Ovary (tissue), 9 donors: ENCODE measurements around the gene POP4. TPM values are rescaled to one million over a fixed set of nuclear protein-coding genes. Genes with fewer than 3 reads are reported as not detected.

Experiments
- DNase-seq, 5 donors: peaks; one replicate each; pipeline ENCODE4 v3.0.0-alpha.2; 2019 to 2020
- H3K27ac ChIP-seq, 2 donors: fragments of 200-600 bp; one replicate each; pipeline versions ENCODE4 v1.5.1 to v1.8.0; 2019 to 2022
- H3K27me3 ChIP-seq: fragments of 200-600 bp; one replicate; pipeline ENCODE4 v1.8.0; 2022
- H3K36me3 ChIP-seq: fragments of 200-600 bp; sonication (generic); one replicate; pipeline ENCODE4 v1.5.1; 2019
- H3K4me1 ChIP-seq: one replicate; pipeline ENCODE4 v1.8.1; 2013; ENCODE audit warnings: mild to moderate bottlenecking, moderate library complexity; ENCODE audit not compliant: insufficient read depth
- H3K4me3 ChIP-seq: fragments of 200-600 bp; sonication (generic); one replicate; pipeline ENCODE4 v1.5.1; 2017
- H3K9me3 ChIP-seq, 2 donors: fragments of 200-600 bp in 1 of 2; sonication (generic) in 1 of 2; one replicate each; pipeline versions ENCODE4 v1.5.1 to v1.8.1; 2013 to 2019; ENCODE audit warnings: mild to moderate bottlenecking in 1 of 2, moderate library complexity in 1 of 2
- CTCF ChIP-seq, 3 donors: fragments of 450-650 bp in 2 of 3; fragments of 200-600 bp in 1 of 3; IDR thresholded peaks; one replicate each; pipeline versions ENCODE4 v1.5.1 to v1.8.0; 2016 to 2022; ENCODE audit warnings: antibody characterized with exemption in 3 of 3, mild to moderate bottlenecking in 1 of 3
- EP300 ChIP-seq: sonication (generic); formaldehyde crosslinking; IDR thresholded peaks from one replicate; pipeline ENCODE4 v1.6.1; 2017; ENCODE audit warnings: antibody characterized with exemption
- POLR2A ChIP-seq: fragments of 450-650 bp; IDR thresholded peaks from one replicate; pipeline ENCODE4 v1.6.1; 2017; ENCODE audit warnings: antibody characterized with exemption, mild to moderate bottlenecking, moderate library complexity
- WGBS, 3 donors: extraction: QIAGEN DNeasy Blood & Tissue Kit in 1 of 3; methylation state at CpG; one replicate each; pipeline versions ENCODE4 v1.1.5 to v1.1.7; 2013 to 2017; 5-methylcytosine and 5-hydroxymethylcytosine counted together
- intact Hi-C, 4 donors: fragments of 100-400 bp; cut with DNase I; formaldehyde crosslinking; loops; one replicate each; pipeline versions ENCODE4 v1.11.0 to v1.15.1; 2022 to 2023
- polyA plus RNA-seq, 2 donors: library from polyadenylated mRNA; stranded (reverse); fragments of 200-250 nt in 1 of 2; fragments of 350-450 nt in 1 of 2; fragmentation: Illumina TruSeq in 1 of 2; extraction: RNeasy Lipid Tissue Mini Kit (QIAGEN cat#74804) in 1 of 2; gene quantifications; one replicate each; pipeline ENCODE4 v1.2.3, GENCODE V29; 2013 to 2014
- total RNA-seq, 7 donors: library from RNA; depleted of rRNA in 2 of 7; stranded (reverse); fragments of >200 nt in 2 of 7; fragmentation: NEBNext Ultra II Directional in 3 of 7; extraction: Animal tissue kit (Norgen Biotek cat#: 25700) in 3 of 7; gene quantifications; one replicate each; pipeline versions ENCODE4 v1.1.0 to v1.2.4, GENCODE V29; 2016 to 2023
- donor health status: DM: no; HTN: no; CAD: no; lungs with moderate emphysema.
- donor health status: DM: no; HTN: no; CAD: no.
- donor health status: Bipolar disorder and iron deficiency.
- donor health status: DM: yes; HTN: yes; CAD: no.
- donor health status: DM: no; HTN: no; CAD: no.
- donor health status: DM: yes; HTN: yes; CAD: no.

The POP4 gene
- total and polyA plus RNA-seq, 9 donors, result 32.9 to 92.9 (median 38.9) TPM

GRCh38 chr19:29562299-29563297 is 43.5 kb upstream of the POP4 start:
- Histone ChIP-seq H3K36me3 (no peaks in the 10 kb centered on the region), H3K4me3 (no peak overlapping the region), H3K27me3 (no peaks in the 10 kb centered on the region), H3K27ac (no peak overlapping the region), H3K4me1 (no peaks in the 10 kb centered on the region), H3K9me3 (no peaks in the 10 kb centered on the region)
- TF ChIP-seq EP300 (no peak), CTCF (IDR thresholded peaks at IDR 0.05) (no peak), POLR2A (no peak)
- 43 to 45% (median 44%) methylated on average over 16 of the region's 16 CpGs for WGBS, 3 donors
- intact Hi-C loops, result no loop called here
- no peak for DNase-seq

GRCh38 chr19:29563486-29564101 is 42.5 kb upstream of the POP4 start:
- WGBS, 3 donors, result 77 to 78% (median 78%) methylated on average over 11 of the region's 11 CpGs
- H3K27me3 ChIP-seq, result no peaks in the 10 kb centered on the region

GRCh38 chr19:29564574-29565005 is 41.5 kb upstream of the POP4 start:
- Histone ChIP-seq H3K4me3 (no peak overlapping the region), H3K27me3 (no peaks in the 10 kb centered on the region), H3K36me3 (no peaks in the 10 kb centered on the region), H3K27ac (no peak overlapping the region), H3K9me3 (no peaks in the 10 kb centered on the region), H3K4me1 (no peaks in the 10 kb centered on the region)
- 27 to 47% (median 32%) methylated on average over 11 of the region's 11 CpGs for WGBS, 3 donors
- intact Hi-C loops, result no loop called here
- DNase-seq, result no peak
- TF ChIP-seq CTCF (IDR thresholded peaks at IDR 0.05) (no peak), EP300 (no peak)

More at GRCh38 chr19:29563486-29564101, 42.5 kb upstream of the POP4 start:
- Histone ChIP-seq H3K36me3 (no peaks in the 10 kb centered on the region), H3K4me3 (no peak overlapping the region), H3K9me3 (no peaks in the 10 kb centered on the region), H3K4me1 (no peaks in the 10 kb centered on the region), H3K27ac (no peak overlapping the region)
- TF ChIP-seq CTCF (IDR thresholded peaks at IDR 0.05) (no peak), POLR2A (no peak), EP300 (no peak)
- intact Hi-C loops, result no loop called here
- DNase-seq, result no peak

GRCh38 chr19:29565171-29565570 is 40.9 kb upstream of the POP4 start:
- no peaks in the 10 kb centered on the region for H3K27me3 ChIP-seq
- WGBS, 3 donors, result 81 to 91% (median 81%) methylated on average over 19 of the region's 19 CpGs
- H3K36me3 ChIP-seq, result no peaks in the 10 kb centered on the region
- no peak overlapping the region for H3K4me3 ChIP-seq
- DNase-seq, result no peak
- no peaks in the 10 kb centered on the region for H3K4me1 ChIP-seq
- no peak overlapping the region for H3K27ac ChIP-seq
- TF ChIP-seq POLR2A, result no peak
- TF ChIP-seq EP300, result no peak
- no peak for TF ChIP-seq CTCF (IDR thresholded peaks at IDR 0.05)
- intact Hi-C loops, result no loop called here
- H3K9me3 ChIP-seq, result no peaks in the 10 kb centered on the region
